Adrenal gland (tissue), 12 donors: ENCODE data around the gene SOX18. TPM values are rescaled to one million over a fixed set of nuclear protein-coding genes. Genes with fewer than 3 reads are reported as not detected.

Experiments used
- DNase-seq, 7 donors: peaks; one replicate each; pipeline ENCODE4 v3.0.0-alpha.2; 2019 to 2020
- H3K27ac ChIP-seq, 5 donors: fragments of 200-600 bp; sonication (generic) in 4 of 5; 1 replicate in 3 of 5; 2 replicates in 2 of 5; pipeline versions ENCODE4 v1.5.1 to v1.8.0; 2016 to 2020; ENCODE audit warnings: mild to moderate bottlenecking in 1 of 5
- H3K27me3 ChIP-seq: fragments of 200-600 bp; 2 replicates; pipeline ENCODE4 v1.8.0; 2021
- H3K36me3 ChIP-seq, 2 donors: fragments of 200-600 bp; replicated peaks in 1 of 2; 1 replicate in 1 of 2; 2 replicates in 1 of 2; pipeline versions ENCODE4 v1.5.1 to v1.8.0; 2018 to 2022
- H3K4me1 ChIP-seq, 2 donors: fragments of 200-600 bp; replicated peaks in 1 of 2; 1 replicate in 1 of 2; 2 replicates in 1 of 2; pipeline versions ENCODE4 v1.5.1 to v1.8.0; 2018 to 2021
- H3K4me3 ChIP-seq, 4 donors: fragments of 200-600 bp; sonication (generic) in 3 of 4; one replicate each; pipeline ENCODE4 v1.5.1; 2016 to 2018
- H3K9me3 ChIP-seq, 3 donors: fragments of 200-600 bp; sonication (generic) in 1 of 3; replicated peaks in 1 of 3; 1 replicate in 2 of 3; 2 replicates in 1 of 3; pipeline versions ENCODE4 v1.5.1 to v1.8.0; 2016 to 2021
- POLR2A ChIP-seq, 2 donors: fragments of 450-650 bp; IDR thresholded peaks; one replicate each; pipeline ENCODE4 v1.6.1; 2017; ENCODE audit warnings: antibody characterized with exemption in 2 of 2, mild to moderate bottlenecking in 2 of 2, moderate library complexity in 1 of 2
- WGBS, 4 donors: extraction: QIAGEN DNeasy Blood & Tissue Kit in 2 of 4; methylation state at CpG; one replicate each; pipeline versions ENCODE4 v1.1.5 to v1.1.7; 2013 to 2017; 5-methylcytosine and 5-hydroxymethylcytosine counted together
- intact Hi-C, 2 donors: fragments of 100-400 bp; cut with DNase I; formaldehyde crosslinking; loops; one replicate each; pipeline versions ENCODE4 v1.14.1 to v1.15.0; 2022 to 2023
- polyA plus RNA-seq, 3 donors: library from polyadenylated mRNA; stranded (reverse); fragments of 200-250 nt in 2 of 3; fragments of 350-450 nt in 1 of 3; fragmentation: Illumina TruSeq in 1 of 3; extraction: RNeasy Lipid Tissue Mini Kit (QIAGEN cat#74804) in 1 of 3; gene quantifications; one replicate each; pipeline ENCODE4 v1.2.3, GENCODE V29; 2013 to 2014
- total RNA-seq, 9 donors: library from RNA; depleted of rRNA in 4 of 9; stranded (reverse); fragments of >200 nt in 4 of 9; fragments of 120-200 nt in 1 of 9; fragmentation: NEBNext Ultra II Directional in 1 of 9; extraction: Animal tissue kit (Norgen Biotek cat#: 25700) in 1 of 9; gene quantifications; one replicate each; pipeline versions ENCODE4 v1.1.0 to v1.2.4, GENCODE V29; 2013 to 2023
- TF ChIP-seq, protein P1 (sequence below), 6 experiments: fragments of 450-650 bp in 4 of 6; fragments of 200-600 bp in 2 of 6; sonication (generic) in 1 of 6; IDR thresholded peaks; 1 replicate in 5 of 6; 2 replicates in 1 of 6; pipeline versions ENCODE4 v1.5.1 to v1.8.0; 2016 to 2021; ENCODE audit warnings: antibody characterized with exemption in 6 of 6, mild to moderate bottlenecking in 2 of 6, moderate library complexity in 1 of 6
- donor health status: healthy with polysubstance abuse.
- donor health status: Bipolar disorder and iron deficiency.
- donor health status: DM: yes; HTN: yes; CAD: no.
- donor health status: DM: no; HTN: no; CAD: no.
- donor health status: DM: no; HTN: no; CAD: no.
- donor health status: DM: yes; HTN: yes; CAD: no.

SOX18 gene
- total and polyA plus RNA-seq, 12 donors = 0.59 to 51.0 (median 23.3) TPM

DNA sequence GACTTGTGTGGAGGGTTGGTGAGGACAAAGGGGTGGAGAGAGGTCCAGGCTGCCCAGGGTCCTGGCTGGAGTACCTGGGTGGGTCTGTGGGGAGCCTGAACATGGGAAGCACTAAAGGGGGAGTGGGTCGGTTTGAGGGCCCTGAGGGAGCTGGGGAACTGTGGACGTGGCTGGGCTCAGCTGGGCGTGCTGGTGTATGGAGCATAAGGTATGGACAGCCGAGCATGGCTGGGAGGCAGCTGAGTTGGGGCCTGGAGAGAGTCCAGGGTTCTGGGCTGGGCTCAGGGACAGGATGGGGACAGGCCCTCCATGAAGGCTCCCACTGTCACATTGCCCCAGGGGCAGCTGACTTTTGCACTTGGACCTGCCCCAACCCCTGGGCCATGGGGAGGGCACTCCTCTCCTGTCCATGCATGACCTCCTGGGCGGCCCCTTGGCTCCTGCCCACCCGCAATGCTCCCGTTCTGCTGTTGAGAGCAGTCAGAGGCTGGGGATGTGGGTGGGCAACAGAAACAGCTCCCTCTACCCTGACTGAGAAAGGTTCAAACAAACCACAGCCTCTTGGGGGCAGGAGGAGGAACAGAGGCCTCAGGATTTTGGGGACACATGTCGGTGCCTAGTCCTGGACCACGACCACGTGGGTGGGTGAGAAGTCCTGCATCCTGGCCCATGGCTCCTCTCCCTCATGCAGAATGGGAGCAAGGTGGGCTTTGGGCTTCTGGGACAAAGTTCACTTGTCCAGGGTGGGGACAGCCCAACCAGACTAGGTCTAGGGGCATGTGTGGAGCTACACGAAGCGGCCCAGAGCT, 9.0 kb downstream of the SOX18 start:
- peak overlapping the region in 1 of 5 donors; percentile 20 for H3K27ac ChIP-seq
- H3K9me3 ChIP-seq = no peaks in the 10 kb centered on the region
- intact Hi-C loops = no loop called here
- TF ChIP-seq POLR2A (IDR thresholded peaks at IDR 0.05) = no peak
- TF ChIP-seq, protein P1, sequence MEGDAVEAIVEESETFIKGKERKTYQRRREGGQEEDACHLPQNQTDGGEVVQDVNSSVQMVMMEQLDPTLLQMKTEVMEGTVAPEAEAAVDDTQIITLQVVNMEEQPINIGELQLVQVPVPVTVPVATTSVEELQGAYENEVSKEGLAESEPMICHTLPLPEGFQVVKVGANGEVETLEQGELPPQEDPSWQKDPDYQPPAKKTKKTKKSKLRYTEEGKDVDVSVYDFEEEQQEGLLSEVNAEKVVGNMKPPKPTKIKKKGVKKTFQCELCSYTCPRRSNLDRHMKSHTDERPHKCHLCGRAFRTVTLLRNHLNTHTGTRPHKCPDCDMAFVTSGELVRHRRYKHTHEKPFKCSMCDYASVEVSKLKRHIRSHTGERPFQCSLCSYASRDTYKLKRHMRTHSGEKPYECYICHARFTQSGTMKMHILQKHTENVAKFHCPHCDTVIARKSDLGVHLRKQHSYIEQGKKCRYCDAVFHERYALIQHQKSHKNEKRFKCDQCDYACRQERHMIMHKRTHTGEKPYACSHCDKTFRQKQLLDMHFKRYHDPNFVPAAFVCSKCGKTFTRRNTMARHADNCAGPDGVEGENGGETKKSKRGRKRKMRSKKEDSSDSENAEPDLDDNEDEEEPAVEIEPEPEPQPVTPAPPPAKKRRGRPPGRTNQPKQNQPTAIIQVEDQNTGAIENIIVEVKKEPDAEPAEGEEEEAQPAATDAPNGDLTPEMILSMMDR (IDR thresholded peaks at IDR 0.05) = no peak
- no peak for DNase-seq
- H3K4me1 ChIP-seq = peaks cover 8 to 25% of the 10 kb centered on the region in 2 donors
- WGBS, 4 donors = 55 to 66% (median 61%) methylated on average over 5 to 12 of the region's 12 CpGs
- H3K4me3 ChIP-seq = no peak overlapping the region
- H3K36me3 ChIP-seq = no peaks in the 10 kb centered on the region
- peaks cover 21% of the 10 kb centered on the region for H3K27me3 ChIP-seq

DNA sequence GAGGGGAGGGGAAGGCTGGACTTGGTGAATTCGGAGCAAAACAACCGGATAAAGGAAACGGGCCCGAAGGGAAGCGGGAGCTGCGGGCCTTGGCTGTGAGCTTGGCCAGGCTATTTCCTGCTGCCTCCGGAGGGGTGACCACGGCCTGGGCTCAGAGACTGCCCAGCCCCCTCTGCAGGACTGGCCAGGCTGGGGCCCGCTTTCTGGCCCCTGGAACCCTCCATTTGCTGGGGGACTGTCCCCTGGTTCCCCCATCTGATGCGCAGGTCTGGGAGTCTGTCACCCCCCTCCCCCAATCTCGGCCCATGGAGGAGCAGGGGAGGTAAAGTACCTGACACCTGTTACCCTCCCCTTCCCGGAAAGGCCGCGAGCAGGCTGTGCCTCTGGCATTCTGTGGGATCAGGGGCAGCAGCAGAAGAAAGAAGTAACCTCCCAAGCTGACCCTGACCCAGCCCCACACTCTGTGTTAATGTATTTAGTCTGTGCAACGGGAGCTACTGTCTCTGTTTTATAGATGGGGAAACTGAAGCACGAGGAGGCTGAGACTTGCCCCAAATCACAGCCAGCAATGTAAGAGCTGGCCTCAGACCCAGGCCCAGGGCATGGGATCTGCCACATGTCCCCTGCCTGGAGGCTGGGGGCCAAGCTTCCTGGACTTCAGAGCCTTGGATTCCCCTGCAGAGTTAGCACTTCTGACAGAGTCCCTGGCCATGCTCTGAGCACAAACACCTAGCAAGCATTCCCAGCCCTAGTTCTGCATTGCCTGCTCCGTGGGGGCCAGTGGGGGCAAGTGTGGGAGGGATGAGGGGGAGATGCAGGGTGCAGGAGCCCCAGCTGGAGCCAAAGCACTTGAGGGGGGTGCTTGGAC, 9.9 kb downstream of the SOX18 start:
- Histone ChIP-seq H3K4me1 (peaks cover 8 to 25% of the 10 kb centered on the region in 2 donors), H3K27ac (peak overlapping the region in 1 of 5 donors; percentile 15)
- intact Hi-C loops = loop anchor here in 1 of 2 donors (10.0 kb wide), 1 partner anchor 75 kb away; no protein-coding TSS in a partner anchor

DNA sequence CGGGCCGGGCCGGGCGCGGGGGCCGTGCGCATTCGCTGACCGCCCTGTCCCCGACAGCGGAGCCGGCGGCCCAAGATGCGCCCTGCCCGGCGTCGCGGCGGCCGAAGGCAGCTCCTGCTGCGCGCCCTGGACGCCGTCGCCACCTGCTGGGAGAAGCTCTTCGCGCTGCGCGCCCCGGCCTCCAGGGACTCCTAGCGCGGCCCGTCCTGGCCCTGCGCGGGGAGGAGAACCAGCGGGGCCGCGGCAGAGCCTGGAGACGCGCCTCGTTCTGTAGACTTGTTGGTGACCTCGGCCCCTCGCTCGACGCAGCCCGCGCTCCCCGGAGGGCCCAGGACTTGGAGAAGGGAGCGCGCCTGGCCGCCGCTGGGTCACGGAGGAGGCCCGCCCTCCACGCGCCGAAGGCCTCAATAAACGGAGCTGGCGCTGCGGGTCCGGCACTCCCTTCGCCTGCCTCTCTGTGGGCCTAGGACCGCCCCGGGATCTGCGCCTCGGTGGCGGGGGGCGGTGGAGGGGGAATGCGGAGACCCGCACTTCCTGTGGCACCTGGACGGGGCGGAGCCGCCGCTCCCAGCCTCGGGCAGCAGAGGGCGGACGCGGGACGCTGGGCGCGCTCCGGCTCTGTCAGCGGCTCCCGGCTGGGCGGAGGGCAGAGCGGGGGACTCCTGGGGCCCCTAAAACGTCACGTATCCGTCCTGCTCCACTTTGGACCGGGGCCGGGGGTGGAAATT, 10.7 kb downstream of the SOX18 start:
- Histone ChIP-seq H3K27me3 (peaks cover 21% of the 10 kb centered on the region), H3K27ac (peak overlapping the region in 2 of 5 donors; percentile 54 to 55), H3K4me3 (peak overlapping the region in 2 of 4 donors; percentile 12 to 50), H3K9me3 (no peaks in the 10 kb centered on the region), H3K36me3 (no peaks in the 10 kb centered on the region), H3K4me1 (peaks cover 8 to 25% of the 10 kb centered on the region in 2 donors)
- 0 to 1% (median 1%) methylated on average over 7 to 91 of the region's 91 CpGs for WGBS, 4 donors
- intact Hi-C loops = loop anchor here in 1 of 2 donors (10.0 kb wide), 1 partner anchor 76 kb away; no protein-coding TSS in a partner anchor
- TF ChIP-seq, protein P1 (IDR thresholded peaks at IDR 0.05) = peak; percentile 50 to 68 (median 66)
- no peak for TF ChIP-seq POLR2A (IDR thresholded peaks at IDR 0.05)
- peak; percentile 56 to 83 (median 67) for DNase-seq

More for the DNA sequence above, 9.9 kb downstream of the SOX18 start:
- 14 to 45% (median 18%) methylated on average over 3 to 17 of the region's 17 CpGs for WGBS, 4 donors
- Histone ChIP-seq H3K36me3 (no peaks in the 10 kb centered on the region), H3K27me3 (peaks cover 21% of the 10 kb centered on the region), H3K4me3 (peak overlapping the region in 2 of 4 donors; percentile 12 to 50), H3K9me3 (no peaks in the 10 kb centered on the region)
- no peak for TF ChIP-seq POLR2A (IDR thresholded peaks at IDR 0.05)
- TF ChIP-seq, protein P1 (IDR thresholded peaks at IDR 0.05) = no peak
- peak in 1 of 7 donors; percentile 65 for DNase-seq
